ENCODE measurements around the gene XNDC1N. TPM values are rescaled to one million over a fixed set of nuclear protein-coding genes. Genes with fewer than 3 reads are reported as not detected.

The XNDC1N gene
- total RNA-seq, 1 donor from 2014 or later: 9.4 TPM

GRCh38 chr11:71971680-71972079 lies 43.3 kb upstream of the XNDC1N start:
- no peaks in the 10 kb centered on the region for H3K4me1 Mint-ChIP-seq (ENCODE audit: unreplicated experiment)
- no peak overlapping the region for H3K4me3 Mint-ChIP-seq (ENCODE audit: unreplicated experiment)
- no peak overlapping the region for H3K27ac Mint-ChIP-seq (ENCODE audit: unreplicated experiment)
- H3K36me3 Mint-ChIP-seq (ENCODE audit: unreplicated experiment): peaks cover 22% of the 10 kb centered on the region
- no peak for TF ChIP-seq CTCF (IDR thresholded peaks at IDR 0.05)
- H3K9me3 Mint-ChIP-seq (ENCODE audit: unreplicated experiment): no peaks in the 10 kb centered on the region
- no peak for DNase-seq (ENCODE audit: extremely low spot score, unreplicated experiment)
- no peaks in the 10 kb centered on the region for H3K27me3 Mint-ChIP-seq (ENCODE audit: unreplicated experiment)

GRCh38 chr11:71964641-71965040 lies 36.2 kb upstream of the XNDC1N start:
- Mint-ChIP-seq H3K36me3 (ENCODE audit: unreplicated experiment) (peaks cover 21% of the 10 kb centered on the region), H3K4me3 (ENCODE audit: unreplicated experiment) (no peak overlapping the region), H3K27ac (ENCODE audit: unreplicated experiment) (no peak overlapping the region), H3K9me3 (ENCODE audit: unreplicated experiment) (no peaks in the 10 kb centered on the region), H3K4me1 (ENCODE audit: unreplicated experiment) (peaks cover 14% of the 10 kb centered on the region), H3K27me3 (ENCODE audit: unreplicated experiment) (no peaks in the 10 kb centered on the region)
- TF ChIP-seq CTCF (IDR thresholded peaks at IDR 0.05): no peak
- no peak for DNase-seq (ENCODE audit: extremely low spot score, unreplicated experiment)

GRCh38 chr11:71963468-71963867 lies 35.1 kb upstream of the XNDC1N start:
- Mint-ChIP-seq H3K4me3 (ENCODE audit: unreplicated experiment) (no peak overlapping the region), H3K27me3 (ENCODE audit: unreplicated experiment) (no peaks in the 10 kb centered on the region), H3K36me3 (ENCODE audit: unreplicated experiment) (peaks cover 20% of the 10 kb centered on the region), H3K27ac (ENCODE audit: unreplicated experiment) (peak overlapping the region; percentile 73), H3K9me3 (ENCODE audit: unreplicated experiment) (no peaks in the 10 kb centered on the region), H3K4me1 (ENCODE audit: unreplicated experiment) (peaks cover 14% of the 10 kb centered on the region)
- DNase-seq (ENCODE audit: extremely low spot score, unreplicated experiment): no peak
- no peak for TF ChIP-seq CTCF (IDR thresholded peaks at IDR 0.05)

GRCh38 chr11:71962428-71963038 lies 34.1 kb upstream of the XNDC1N start:
- DNase-seq (ENCODE audit: extremely low spot score, unreplicated experiment): no peak
- no peak overlapping the region for H3K4me3 Mint-ChIP-seq (ENCODE audit: unreplicated experiment)

More at GRCh38 chr11:71962428-71963038, 34.1 kb upstream of the XNDC1N start:
- Mint-ChIP-seq H3K9me3 (ENCODE audit: unreplicated experiment) (no peaks in the 10 kb centered on the region), H3K4me1 (ENCODE audit: unreplicated experiment) (peaks cover 14% of the 10 kb centered on the region), H3K27ac (ENCODE audit: unreplicated experiment) (peak overlapping the region; percentile 73), H3K36me3 (ENCODE audit: unreplicated experiment) (peaks cover 16% of the 10 kb centered on the region), H3K27me3 (ENCODE audit: unreplicated experiment) (no peaks in the 10 kb centered on the region)
- no peak for TF ChIP-seq CTCF (IDR thresholded peaks at IDR 0.05)

All from osteocyte (in vitro differentiated cells).